SK-N-SH (cell line): ENCODE data around the gene CELSR2.

ENCODE experiments used
- GABPA ChIP-seq: IDR thresholded peaks from 2 replicates; pipeline ENCODE4 v1.4.0; 2012; ENCODE audit warnings: low read depth, mild to moderate bottlenecking
- JUND ChIP-seq: IDR thresholded peaks from 2 replicates; pipeline ENCODE4 v1.4.0; 2012
- POLR2AphosphoS5 ChIP-seq: IDR thresholded peaks from 2 replicates; pipeline ENCODE4 v1.6.1; 2012; ENCODE audit warnings: low read depth, low read length
- RXRA ChIP-seq: IDR thresholded peaks from 2 replicates; pipeline ENCODE4 v1.4.0; 2012; ENCODE audit warnings: low read depth, mild to moderate bottlenecking, borderline replicate concordance
- TF ChIP-seq, protein P1 (sequence below): fragments of 200-600 bp; sonication (generic); IDR thresholded peaks from 2 replicates; pipeline ENCODE4 v1.6.1; 2017; ENCODE audit warnings: antibody characterized with exemption, mild to moderate bottlenecking, moderate library complexity

DNA sequence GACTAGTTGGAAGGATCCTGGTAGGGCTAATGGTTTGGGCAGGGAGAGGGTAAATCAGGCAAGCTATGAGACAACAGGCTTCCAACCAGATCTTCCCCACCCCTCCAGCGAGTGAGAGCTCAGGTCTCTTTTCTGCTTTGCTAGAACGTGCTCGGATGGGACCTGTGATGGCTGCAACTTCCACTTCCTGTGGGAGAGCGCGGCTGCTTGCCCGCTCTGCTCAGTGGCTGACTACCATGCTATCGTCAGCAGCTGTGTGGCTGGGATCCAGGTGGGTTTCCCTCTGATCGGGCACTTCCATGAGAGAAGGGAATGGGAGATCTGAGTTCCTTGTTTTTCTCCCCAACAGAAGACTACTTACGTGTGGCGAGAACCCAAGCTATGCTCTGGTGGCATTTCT is 49.6 kb upstream of the CELSR2 start:
- no peak for TF ChIP-seq JUND
- TF ChIP-seq, protein P1, sequence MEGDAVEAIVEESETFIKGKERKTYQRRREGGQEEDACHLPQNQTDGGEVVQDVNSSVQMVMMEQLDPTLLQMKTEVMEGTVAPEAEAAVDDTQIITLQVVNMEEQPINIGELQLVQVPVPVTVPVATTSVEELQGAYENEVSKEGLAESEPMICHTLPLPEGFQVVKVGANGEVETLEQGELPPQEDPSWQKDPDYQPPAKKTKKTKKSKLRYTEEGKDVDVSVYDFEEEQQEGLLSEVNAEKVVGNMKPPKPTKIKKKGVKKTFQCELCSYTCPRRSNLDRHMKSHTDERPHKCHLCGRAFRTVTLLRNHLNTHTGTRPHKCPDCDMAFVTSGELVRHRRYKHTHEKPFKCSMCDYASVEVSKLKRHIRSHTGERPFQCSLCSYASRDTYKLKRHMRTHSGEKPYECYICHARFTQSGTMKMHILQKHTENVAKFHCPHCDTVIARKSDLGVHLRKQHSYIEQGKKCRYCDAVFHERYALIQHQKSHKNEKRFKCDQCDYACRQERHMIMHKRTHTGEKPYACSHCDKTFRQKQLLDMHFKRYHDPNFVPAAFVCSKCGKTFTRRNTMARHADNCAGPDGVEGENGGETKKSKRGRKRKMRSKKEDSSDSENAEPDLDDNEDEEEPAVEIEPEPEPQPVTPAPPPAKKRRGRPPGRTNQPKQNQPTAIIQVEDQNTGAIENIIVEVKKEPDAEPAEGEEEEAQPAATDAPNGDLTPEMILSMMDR = no peak
- no peak for TF ChIP-seq POLR2AphosphoS5
- no peak for TF ChIP-seq RXRA
- TF ChIP-seq GABPA = no peak
